Small intestine (tissue), 7 donors: ENCODE results near the gene TLR6. TPM values are rescaled to one million over a fixed set of nuclear protein-coding genes. Genes with fewer than 3 reads are reported as not detected.
A peak's percentile ranks its signal among the peaks of the same experiment; 100 is the strongest.

Experiments used
- DNase-seq, 2 donors: peaks; one replicate each; pipeline versions ENCODE4 v3.0.0 to v3.0.0-alpha.2; 2013
- FAIRE-seq: peaks from 2 replicates; lab custom pipeline; 2012; peaks lifted over from hg19 to GRCh38; lab: Jason Lieb, UNC
- H3K27ac ChIP-seq, 3 donors: one replicate each; pipeline ENCODE4 v1.5.1; 2013; ENCODE audit warnings: low read length in 2 of 3, mild to moderate bottlenecking in 2 of 3, control low read depth in 1 of 3, inconsistent platforms in 1 of 3, low read depth in 1 of 3, moderate library complexity in 1 of 3
- H3K27me3 ChIP-seq, 3 donors: one replicate each; pipeline ENCODE4 v1.6.1; 2013; ENCODE audit warnings: low read length in 3 of 3, inconsistent platforms in 1 of 3; ENCODE audit not compliant: control insufficient read depth in 3 of 3, insufficient read depth in 3 of 3
- H3K36me3 ChIP-seq, 3 donors: one replicate each; pipeline ENCODE4 v1.6.1; 2013; ENCODE audit warnings: low read length in 3 of 3, inconsistent platforms in 1 of 3, low read depth in 1 of 3, mild to moderate bottlenecking in 1 of 3, moderate library complexity in 1 of 3; ENCODE audit not compliant: control insufficient read depth in 3 of 3, insufficient read depth in 2 of 3
- H3K4me1 ChIP-seq, 3 donors: one replicate each; pipeline ENCODE4 v1.6.1; 2013; ENCODE audit warnings: low read length in 2 of 3, inconsistent platforms in 1 of 3, low read depth in 1 of 3, mild to moderate bottlenecking in 1 of 3, moderate library complexity in 1 of 3; ENCODE audit not compliant: control insufficient read depth in 3 of 3, insufficient read depth in 2 of 3
- H3K4me3 ChIP-seq, 3 donors: one replicate each; pipeline ENCODE4 v1.5.1; 2013; ENCODE audit warnings: low read length in 3 of 3, control low read depth in 1 of 3, inconsistent platforms in 1 of 3, low read depth in 1 of 3, mild to moderate bottlenecking in 1 of 3, moderate library complexity in 1 of 3
- H3K9me3 ChIP-seq, 2 donors: one replicate each; pipeline ENCODE4 v1.6.1; 2013; ENCODE audit warnings: low read depth in 1 of 2, low read length in 1 of 2; ENCODE audit not compliant: control insufficient read depth in 2 of 2, insufficient read depth in 1 of 2
- WGBS, 3 donors: extraction: QIAGEN DNeasy Blood & Tissue Kit; methylation state at CpG; one replicate each; pipeline ENCODE4 v1.1.7; 2013; 5-methylcytosine and 5-hydroxymethylcytosine counted together
- polyA plus RNA-seq, 4 donors: library from polyadenylated mRNA; stranded (reverse) in 3 of 4; unstranded in 1 of 4; fragments of 200-250 nt in 3 of 4; fragments of 120-200 nt in 1 of 4; gene quantifications; one replicate each; pipeline versions ENCODE4 v1.2.1 to v1.2.3, GENCODE V29; 2013
- donor health status: healthy with polysubstance abuse.
- donor health status: control.
- donor health status: control.
- donor health status: Bipolar disorder and iron deficiency.
- donor health status: healthy.

TLR6 gene
- polyA plus RNA-seq, 4 donors, result under 0.01 to 1.3 (median 0.37) TPM

DNA sequence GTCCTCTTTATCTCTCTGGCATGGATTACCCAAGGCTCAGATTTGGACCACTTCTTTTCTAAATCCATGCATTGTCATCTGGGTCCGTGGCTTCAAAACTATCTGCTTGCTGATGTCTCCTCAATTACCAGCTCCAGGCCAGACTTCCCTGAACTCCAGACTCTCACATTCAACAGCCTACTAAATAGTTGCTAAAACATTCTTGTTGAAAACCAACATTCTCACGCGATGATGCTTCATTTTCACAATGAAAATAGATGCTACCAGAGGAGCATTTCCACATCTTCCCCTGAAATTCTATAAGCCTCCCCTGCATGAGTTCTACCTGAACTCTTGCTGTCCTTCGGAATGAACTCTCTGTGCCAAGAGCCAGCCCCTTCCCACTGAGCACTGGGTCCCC lies 5.2 kb upstream of the TLR6 start:
- no peak overlapping the region for H3K4me3 ChIP-seq
- no peaks in the 10 kb centered on the region for H3K9me3 ChIP-seq
- H3K27ac ChIP-seq, result no peak overlapping the region
- 89 to 94% (median 92%) methylated on average over 4 of the region's 4 CpGs for WGBS, 3 donors
- no peaks in the 10 kb centered on the region for H3K36me3 ChIP-seq
- FAIRE-seq (no peak), DNase-seq (no peak)
- H3K27me3 ChIP-seq, result no peaks in the 10 kb centered on the region
- H3K4me1 ChIP-seq, result peaks cover 0 to 2% (median 0%) of the 10 kb centered on the region in 3 donors

DNA sequence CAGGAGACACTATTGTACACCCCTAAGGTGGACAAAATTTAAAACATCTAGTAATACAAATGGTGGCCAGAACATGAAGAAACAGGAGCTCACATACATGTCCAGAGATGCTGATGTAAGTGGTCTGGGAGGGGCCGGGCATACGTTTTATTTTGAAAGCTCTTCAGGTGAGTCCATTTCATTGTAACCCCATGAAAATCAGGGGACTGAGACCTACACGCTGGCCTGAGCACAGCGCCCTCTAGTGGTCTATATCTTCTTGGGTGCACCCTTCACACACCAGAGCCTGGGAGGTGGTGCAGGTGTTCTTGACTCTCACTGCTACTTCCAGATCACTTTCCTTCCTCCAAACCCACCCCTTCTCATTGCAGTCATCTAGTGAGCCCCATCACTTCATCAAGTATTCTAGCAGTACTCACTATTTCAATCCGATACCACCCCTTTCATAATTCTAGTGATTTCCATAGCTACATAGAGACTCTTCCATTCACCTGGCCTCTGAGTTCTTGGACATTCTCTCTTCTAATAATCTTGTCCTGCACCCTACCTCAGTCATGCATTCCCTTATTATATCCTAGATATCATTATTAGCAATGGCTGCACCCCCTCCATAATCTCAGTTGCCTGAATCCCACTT lies 4.3 kb upstream of the TLR6 start:
- WGBS, 3 donors, result 37 to 44% (median 40%) methylated on average over 5 of the region's 5 CpGs
- H3K4me1 ChIP-seq, result peaks cover 0 to 2% (median 2%) of the 10 kb centered on the region in 3 donors
- FAIRE-seq (no peak), DNase-seq (peak; percentile 46 to 65)
- H3K36me3 ChIP-seq, result no peaks in the 10 kb centered on the region
- no peak overlapping the region for H3K4me3 ChIP-seq
- H3K27ac ChIP-seq, result no peak overlapping the region
- H3K27me3 ChIP-seq, result no peaks in the 10 kb centered on the region
- H3K9me3 ChIP-seq, result no peaks in the 10 kb centered on the region

- no peak for FAIRE-seq
- no peak overlapping the region for H3K4me3 ChIP-seq
- 94 to 96% (median 96%) methylated on average over 7 of the region's 7 CpGs for WGBS, 3 donors
These were observed 2.9 kb upstream of the TLR6 start for GRCh38 chr4:38859501-38859900.

DNA sequence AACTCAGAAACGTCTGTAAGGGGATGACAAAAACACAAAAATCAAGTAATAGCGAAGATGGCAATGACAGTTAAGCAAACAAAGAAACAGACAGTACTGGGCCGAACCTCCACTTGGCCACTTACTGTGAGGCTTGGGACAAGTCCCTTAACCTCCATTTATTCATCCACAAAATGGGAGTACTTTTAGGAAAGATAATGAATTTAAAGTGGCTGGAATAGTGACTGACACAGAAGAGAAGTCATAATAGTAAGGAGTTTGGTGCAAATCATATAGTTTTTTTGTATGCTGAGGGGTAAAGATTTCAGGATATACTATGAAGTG lies 1.4 kb upstream of the TLR6 start:
- FAIRE-seq, result no peak
- H3K27me3 ChIP-seq, result no peaks in the 10 kb centered on the region

More at GRCh38 chr4:38859501-38859900, 2.9 kb upstream of the TLR6 start:
- DNase-seq, result no peak
- H3K9me3 ChIP-seq, result no peaks in the 10 kb centered on the region
- H3K27ac ChIP-seq, result no peak overlapping the region
- H3K27me3 ChIP-seq, result no peaks in the 10 kb centered on the region
- H3K36me3 ChIP-seq, result no peaks in the 10 kb centered on the region
- H3K4me1 ChIP-seq, result peaks cover 0 to 2% (median 0%) of the 10 kb centered on the region in 3 donors

GRCh38 chr4:38857354-38858096 lies 908 bp upstream of the TLR6 start:
- DNase-seq (peak in 1 of 2 donors; percentile 32), FAIRE-seq (peak; percentile 61)
- H3K27me3 ChIP-seq, result no peaks in the 10 kb centered on the region
- peak overlapping the region in 2 of 3 donors; percentile 26 to 90 for H3K27ac ChIP-seq
- no peaks in the 10 kb centered on the region for H3K36me3 ChIP-seq
- no peak overlapping the region for H3K4me3 ChIP-seq
- H3K9me3 ChIP-seq, result no peaks in the 10 kb centered on the region
- WGBS, 3 donors, result 41 to 53% (median 42%) methylated on average over 3 of the region's 3 CpGs
- H3K4me1 ChIP-seq, result peaks cover 0 to 2% (median 0%) of the 10 kb centered on the region in 3 donors

More for the DNA sequence above, 1.4 kb upstream of the TLR6 start:
- 63 to 76% (median 66%) methylated on average over 3 of the region's 3 CpGs for WGBS, 3 donors
- no peak for DNase-seq
- peaks cover 0 to 2% (median 0%) of the 10 kb centered on the region in 3 donors for H3K4me1 ChIP-seq
- H3K27ac ChIP-seq, result peak overlapping the region in 2 of 3 donors; percentile 26 to 90
- no peak overlapping the region for H3K4me3 ChIP-seq
- no peaks in the 10 kb centered on the region for H3K36me3 ChIP-seq
- no peaks in the 10 kb centered on the region for H3K9me3 ChIP-seq

GRCh38 chr4:38856046-38856445 lies 571 bp downstream of the TLR6 start:
- Histone ChIP-seq H3K4me3 (no peak overlapping the region), H3K27ac (peak overlapping the region in 1 of 3 donors; percentile 20), H3K9me3 (no peaks in the 10 kb centered on the region), H3K4me1 (peaks cover 0 to 2% (median 0%) of the 10 kb centered on the region in 3 donors), H3K27me3 (no peaks in the 10 kb centered on the region), H3K36me3 (no peaks in the 10 kb centered on the region)
- FAIRE-seq, result no peak
- 33 to 62% (median 44%) methylated on average over 4 of the region's 4 CpGs for WGBS, 3 donors
- no peak for DNase-seq

- no peaks in the 10 kb centered on the region for H3K27me3 ChIP-seq
- H3K4me3 ChIP-seq, result no peak overlapping the region
- H3K36me3 ChIP-seq, result no peaks in the 10 kb centered on the region
- 83 to 86% (median 84%) methylated on average over 5 of the region's 5 CpGs for WGBS, 3 donors
- H3K27ac ChIP-seq, result no peak overlapping the region
- DNase-seq, result no peak
- no peaks in the 10 kb centered on the region for H3K9me3 ChIP-seq
- peaks cover 0 to 2% (median 0%) of the 10 kb centered on the region in 3 donors for H3K4me1 ChIP-seq
- FAIRE-seq, result no peak
These were observed 1.2 kb downstream of the TLR6 start for GRCh38 chr4:38855466-38855865.

GRCh38 chr4:38846015-38846414 lies 10.6 kb downstream of the TLR6 start:
- Histone ChIP-seq H3K27ac (no peak overlapping the region), H3K27me3 (no peaks in the 10 kb centered on the region), H3K36me3 (no peaks in the 10 kb centered on the region), H3K4me1 (no peaks in the 10 kb centered on the region), H3K4me3 (no peak overlapping the region), H3K9me3 (peaks cover 0 to 3% of the 10 kb centered on the region in 2 donors)
- FAIRE-seq (no peak), DNase-seq (no peak)
- 85 to 100% (median 97%) methylated on average over 3 of the region's 3 CpGs for WGBS, 3 donors
